Measurements from ENCODE around the gene RBM15B. TPM values are rescaled to one million over a fixed set of nuclear protein-coding genes. Genes with fewer than 3 reads are reported as not detected.

Gene RBM15B
- total RNA-seq, 4 donors from 2014 or later = 21.9 to 33.0 (median 25.4) TPM

- TF ChIP-seq CTCF (IDR thresholded peaks at IDR 0.05; ENCODE audit: low read depth) = no peak
Measured at GRCh38 chr3:51384726-51385473, 6.2 kb upstream of the RBM15B start, which contains the start of gene MANF. Gene MANF, plus strand, starts transcription at chr3:51385291. Its CDS starts 52 bp downstream, at chr3:51385343.

GRCh38 chr3:51385621-51386091 is 5.4 kb upstream of the RBM15B start:
- TF ChIP-seq CTCF (IDR thresholded peaks at IDR 0.05; ENCODE audit: low read depth) = no peak

GRCh38 chr3:51386159-51386851 is 4.8 kb upstream of the RBM15B start:
- TF ChIP-seq CTCF (IDR thresholded peaks at IDR 0.05; ENCODE audit: low read depth) = no peak

GRCh38 chr3:51386852-51387229 is 4.2 kb upstream of the RBM15B start:
- no peak for TF ChIP-seq CTCF (IDR thresholded peaks at IDR 0.05; ENCODE audit: low read depth)

- TF ChIP-seq CTCF (IDR thresholded peaks at IDR 0.05; ENCODE audit: low read depth) = no peak
Measured at GRCh38 chr3:51388286-51389029, 2.6 kb upstream of the RBM15B start.

GRCh38 chr3:51389423-51390183 is 1.5 kb upstream of the RBM15B start:
- no peak for TF ChIP-seq CTCF (IDR thresholded peaks at IDR 0.05; ENCODE audit: low read depth)
